ENCODE results near the gene LZTS2.

LZTS2 gene

DNA sequence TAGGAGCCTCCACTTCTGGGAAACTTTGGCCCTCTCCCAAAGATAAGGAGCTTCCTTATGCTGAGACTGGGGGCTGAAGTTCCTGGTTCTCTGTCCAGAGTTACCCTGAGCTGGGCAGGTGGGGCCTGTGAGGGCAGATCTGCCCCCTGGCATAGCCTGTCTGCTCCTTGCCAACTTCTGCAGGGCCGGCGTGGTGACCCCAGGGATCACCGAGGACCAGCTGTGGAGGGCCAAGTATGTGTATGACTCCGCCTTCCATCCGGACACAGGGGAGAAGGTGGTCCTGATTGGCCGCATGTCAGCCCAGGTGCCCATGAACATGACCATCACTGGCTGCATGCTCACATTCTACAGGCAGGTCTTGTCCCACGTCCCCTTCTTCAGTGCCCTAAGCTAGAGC, 35.7 kb downstream of the LZTS2 start:
- TF ChIP-seq, protein P1, sequence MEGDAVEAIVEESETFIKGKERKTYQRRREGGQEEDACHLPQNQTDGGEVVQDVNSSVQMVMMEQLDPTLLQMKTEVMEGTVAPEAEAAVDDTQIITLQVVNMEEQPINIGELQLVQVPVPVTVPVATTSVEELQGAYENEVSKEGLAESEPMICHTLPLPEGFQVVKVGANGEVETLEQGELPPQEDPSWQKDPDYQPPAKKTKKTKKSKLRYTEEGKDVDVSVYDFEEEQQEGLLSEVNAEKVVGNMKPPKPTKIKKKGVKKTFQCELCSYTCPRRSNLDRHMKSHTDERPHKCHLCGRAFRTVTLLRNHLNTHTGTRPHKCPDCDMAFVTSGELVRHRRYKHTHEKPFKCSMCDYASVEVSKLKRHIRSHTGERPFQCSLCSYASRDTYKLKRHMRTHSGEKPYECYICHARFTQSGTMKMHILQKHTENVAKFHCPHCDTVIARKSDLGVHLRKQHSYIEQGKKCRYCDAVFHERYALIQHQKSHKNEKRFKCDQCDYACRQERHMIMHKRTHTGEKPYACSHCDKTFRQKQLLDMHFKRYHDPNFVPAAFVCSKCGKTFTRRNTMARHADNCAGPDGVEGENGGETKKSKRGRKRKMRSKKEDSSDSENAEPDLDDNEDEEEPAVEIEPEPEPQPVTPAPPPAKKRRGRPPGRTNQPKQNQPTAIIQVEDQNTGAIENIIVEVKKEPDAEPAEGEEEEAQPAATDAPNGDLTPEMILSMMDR (IDR thresholded peaks at IDR 0.05; ENCODE audit: low read depth, low read length, missing control alignments): no peak
- no peak for DNase-seq (ENCODE audit: extremely low read depth, low read depth)
- no peak overlapping the region for H3K4me3 ChIP-seq (replicated peaks; ENCODE audit: low read depth, low read length)

GRCh38 chr10:101035916-101036702, 36.5 kb downstream of the LZTS2 start:
- TF ChIP-seq, protein P1 (IDR thresholded peaks at IDR 0.05; ENCODE audit: low read depth, low read length, missing control alignments): no peak
- H3K4me3 ChIP-seq (replicated peaks; ENCODE audit: low read depth, low read length): no peak overlapping the region

DNA sequence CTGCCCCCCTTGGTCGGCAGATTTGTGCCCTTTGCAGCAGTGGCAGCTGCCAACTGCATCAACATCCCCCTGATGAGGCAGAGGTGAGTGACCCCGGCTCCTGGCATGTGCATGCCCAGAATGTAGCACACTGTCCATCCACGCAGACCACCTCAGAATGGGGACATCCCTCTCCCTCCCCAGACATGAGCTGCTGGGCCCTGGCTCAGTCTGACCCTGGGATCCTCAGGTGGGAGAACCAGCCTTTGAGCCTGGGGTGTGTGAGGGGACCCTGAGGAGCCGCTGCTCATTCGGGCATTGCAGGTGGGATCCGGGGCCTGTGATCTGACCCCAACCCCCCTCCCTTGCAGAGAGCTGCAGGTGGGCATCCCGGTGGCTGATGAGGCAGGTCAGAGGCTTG, 37.1 kb downstream of the LZTS2 start:
- no peak overlapping the region for H3K4me3 ChIP-seq (replicated peaks; ENCODE audit: low read depth, low read length)
- TF ChIP-seq, protein P1 (IDR thresholded peaks at IDR 0.05; ENCODE audit: low read depth, low read length, missing control alignments): no peak

More at GRCh38 chr10:101035916-101036702, 36.5 kb downstream of the LZTS2 start:
- DNase-seq (ENCODE audit: extremely low read depth, low read depth): no peak

DNA sequence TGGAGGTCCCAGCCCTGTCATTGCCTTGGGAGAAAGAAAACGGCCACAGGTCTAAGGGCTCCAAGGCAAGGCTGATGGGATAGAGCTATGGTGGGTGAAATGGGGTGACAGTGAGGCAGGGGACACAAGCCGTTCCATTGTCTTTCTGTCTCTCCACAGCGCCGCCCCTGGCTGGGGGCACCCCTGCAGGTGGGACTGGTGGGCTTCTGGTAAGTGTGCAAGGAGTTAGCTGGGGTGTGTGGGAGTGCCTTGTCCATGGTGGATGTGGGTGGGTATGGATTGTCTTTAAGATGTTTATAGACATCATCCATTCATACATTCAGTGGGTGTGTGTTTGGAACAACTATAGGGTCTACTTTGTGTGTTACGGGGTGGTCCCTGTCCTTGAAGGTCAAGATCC, 38.9 kb downstream of the LZTS2 start:
- DNase-seq (ENCODE audit: extremely low read depth, low read depth): no peak
- H3K4me3 ChIP-seq (replicated peaks; ENCODE audit: low read depth, low read length): no peak overlapping the region
- TF ChIP-seq, protein P1 (IDR thresholded peaks at IDR 0.05; ENCODE audit: low read depth, low read length, missing control alignments): no peak

More for the DNA sequence above, 37.1 kb downstream of the LZTS2 start:
- no peak for DNase-seq (ENCODE audit: extremely low read depth, low read depth)

GRCh38 chr10:101040061-101040460, 40.5 kb downstream of the LZTS2 start:
- TF ChIP-seq, protein P1 (IDR thresholded peaks at IDR 0.05; ENCODE audit: low read depth, low read length, missing control alignments): no peak
- DNase-seq (ENCODE audit: extremely low read depth, low read depth): no peak
- no peak overlapping the region for H3K4me3 ChIP-seq (replicated peaks; ENCODE audit: low read depth, low read length)

DNA sequence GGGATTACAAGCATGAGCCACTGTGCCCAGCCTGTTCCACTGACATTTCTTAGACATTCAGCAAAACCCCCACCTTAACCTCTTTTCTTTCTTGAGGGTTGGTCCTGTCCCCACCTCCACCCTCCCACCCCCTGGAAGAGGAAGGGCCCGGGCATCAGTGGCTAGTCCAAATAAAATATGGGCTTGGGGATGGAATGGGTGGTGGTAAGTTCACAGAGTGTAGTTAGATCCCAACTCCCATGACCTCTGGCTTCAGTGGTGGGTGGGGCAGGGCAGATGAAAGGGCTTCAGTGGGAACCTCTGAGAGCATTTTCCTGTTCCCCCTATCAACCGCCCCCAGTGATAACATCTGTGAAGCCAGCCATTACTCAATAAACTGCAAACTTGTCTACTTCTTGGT, 41.2 kb downstream of the LZTS2 start:
- no peak for DNase-seq (ENCODE audit: extremely low read depth, low read depth)
- TF ChIP-seq, protein P1 (IDR thresholded peaks at IDR 0.05; ENCODE audit: low read depth, low read length, missing control alignments): no peak
- no peak overlapping the region for H3K4me3 ChIP-seq (replicated peaks; ENCODE audit: low read depth, low read length)
